ENCODE data around the gene PODXL.
A peak's percentile ranks its signal among the peaks of the same experiment; 100 is the strongest.

The PODXL gene

GRCh38 chr7:131564640-131565039 lies 8.2 kb upstream of the PODXL start:
- no peak for DNase-seq (ENCODE audit: low read depth in 2 of 2)

GRCh38 chr7:131563918-131564317 lies 7.5 kb upstream of the PODXL start:
- no peak for DNase-seq (ENCODE audit: low read depth in 2 of 2)

DNA sequence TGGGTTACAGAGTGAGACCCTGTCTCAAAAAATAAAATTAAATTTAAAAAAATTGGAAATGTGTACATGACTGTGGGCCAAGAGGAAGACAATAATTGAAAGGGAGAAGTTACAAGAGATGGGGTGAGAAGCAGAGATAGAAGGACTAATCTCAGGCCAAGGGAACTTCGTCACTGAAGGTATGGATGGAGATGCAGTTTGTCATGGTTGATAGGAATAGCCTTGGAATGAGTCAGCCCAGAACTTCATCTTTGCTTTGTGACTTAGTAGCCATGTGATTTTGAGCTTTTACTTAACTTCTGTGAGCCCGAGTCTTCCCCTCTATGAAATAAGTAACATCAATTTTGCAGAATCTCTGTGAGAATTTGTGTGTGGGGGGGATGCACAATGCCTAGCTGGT lies 6.5 kb upstream of the PODXL start:
- no peak for DNase-seq (ENCODE audit: low read depth in 2 of 2)

DNA sequence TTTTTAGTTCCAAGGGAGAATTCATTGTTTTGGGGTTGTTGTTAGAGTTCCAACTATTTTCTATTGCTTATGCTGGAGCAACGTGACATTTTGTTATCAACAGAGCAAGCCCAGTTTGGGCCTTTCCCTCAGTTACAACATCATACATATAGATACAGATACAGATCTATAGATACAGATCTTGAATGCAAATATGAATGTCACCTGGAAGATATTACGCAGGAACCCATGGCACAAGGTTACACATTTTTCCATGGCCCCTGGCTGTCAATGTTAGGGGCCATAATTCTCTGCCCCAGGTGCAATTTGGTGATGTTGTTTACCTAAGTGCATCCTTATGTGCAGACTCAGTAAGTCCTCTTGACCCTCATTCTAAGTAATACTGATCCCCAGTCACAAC lies 3.6 kb upstream of the PODXL start:
- no peak for DNase-seq (ENCODE audit: low read depth in 2 of 2)

GRCh38 chr7:131557652-131558385 lies 1.4 kb upstream of the PODXL start:
- no peak for DNase-seq (ENCODE audit: low read depth in 2 of 2)

- DNase-seq (ENCODE audit: low read depth in 2 of 2) = no peak
Measured at GRCh38 chr7:131556909-131557651, 652 bp upstream of the PODXL start.

DNA sequence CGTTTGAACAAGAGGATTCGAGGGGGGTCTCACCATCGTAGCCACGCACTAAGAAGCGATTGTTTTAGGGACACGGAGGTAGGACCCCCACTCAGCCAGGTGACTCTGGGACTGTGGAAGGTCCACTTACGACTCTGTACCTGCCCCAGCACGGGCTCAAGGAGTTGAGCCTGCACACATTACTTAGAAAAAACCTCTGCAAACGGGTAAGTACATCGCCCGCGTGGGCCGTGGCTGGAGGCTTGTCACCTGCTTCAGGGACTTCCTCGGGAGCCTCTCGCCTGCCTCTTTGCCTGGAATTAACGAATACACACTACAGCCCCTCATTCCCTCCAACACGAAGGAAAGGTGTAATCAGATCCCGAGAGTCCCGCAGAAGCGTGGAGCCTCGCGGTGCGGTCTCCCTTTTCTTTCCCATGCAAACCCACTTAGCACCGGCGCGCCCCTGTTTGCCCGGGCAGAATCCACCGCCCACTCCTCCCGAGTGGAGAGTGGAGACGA lies 826 bp downstream of the PODXL start:
- DNase-seq (ENCODE audit: low read depth in 2 of 2) = no peak

DNA sequence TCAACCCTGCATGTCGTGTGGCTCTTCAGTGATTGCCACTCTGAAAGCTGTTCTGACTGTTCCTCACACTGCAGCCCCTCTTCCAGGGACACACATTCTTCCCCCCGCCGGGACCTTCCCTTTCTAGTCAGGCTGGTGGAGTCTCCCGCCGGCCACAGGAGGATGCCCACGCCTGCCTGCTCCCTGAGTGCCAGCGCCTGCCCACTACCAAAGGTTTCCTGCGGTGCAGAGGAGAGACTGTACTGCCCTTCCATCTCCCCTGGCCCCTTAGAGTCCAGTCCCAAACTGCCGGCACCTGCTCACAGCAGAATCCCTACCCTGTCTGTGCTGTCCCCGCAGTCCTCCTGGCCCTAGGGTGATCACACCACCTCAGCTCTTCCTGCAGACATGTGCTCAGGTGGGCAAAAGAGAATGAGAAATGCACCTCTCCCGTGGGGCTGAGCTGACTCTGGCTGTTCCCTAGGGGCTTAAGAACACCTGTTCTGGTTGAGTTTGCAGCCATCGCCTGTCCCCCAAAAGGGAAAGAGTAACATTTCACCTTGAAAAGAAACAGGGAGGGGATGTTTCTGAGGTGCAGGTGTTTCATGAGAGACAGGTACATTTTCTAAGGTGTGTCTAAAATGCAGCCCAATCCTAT lies 1.4 kb downstream of the PODXL start:
- no peak for DNase-seq (ENCODE audit: low read depth in 2 of 2)

DNA sequence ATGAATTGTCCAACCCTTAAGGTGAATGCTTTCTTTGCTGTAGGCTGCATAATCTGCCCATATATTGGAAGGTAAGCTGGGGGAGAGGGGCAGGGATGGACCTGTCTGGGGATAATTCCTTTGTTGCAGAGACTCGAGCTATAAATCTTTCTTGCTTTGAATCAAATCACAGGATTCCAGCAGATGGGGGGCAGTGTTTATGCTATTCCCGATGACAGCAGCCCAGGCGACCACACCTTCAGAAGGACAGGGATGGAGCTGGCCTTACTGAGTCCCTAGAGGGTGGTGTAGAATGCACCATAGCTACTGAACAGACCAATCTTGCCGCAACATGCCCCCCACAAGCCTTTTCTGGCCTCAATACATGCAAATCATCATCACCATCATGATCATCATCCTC lies 2.5 kb downstream of the PODXL start:
- DNase-seq (ENCODE audit: low read depth in 2 of 2) = no peak

DNA sequence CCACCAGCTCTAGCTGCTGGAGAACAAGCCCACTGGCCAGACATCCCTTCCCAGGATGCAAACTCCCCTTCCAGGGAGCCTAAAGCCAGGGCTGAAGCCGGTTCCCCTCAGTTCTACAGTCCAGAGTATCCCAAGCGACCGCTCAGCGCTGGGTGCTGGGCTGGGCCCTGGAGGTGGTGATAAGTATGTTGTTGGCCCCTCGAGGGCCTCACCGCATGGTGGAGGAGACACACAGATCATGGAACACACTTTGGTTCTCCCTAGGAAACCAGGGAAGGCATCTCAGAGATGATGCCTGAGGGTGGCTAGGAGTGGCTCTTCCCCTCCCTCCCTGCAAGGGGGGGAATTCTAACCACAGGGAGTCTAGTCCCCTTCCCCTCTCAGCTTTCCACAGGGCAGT lies 4.4 kb downstream of the PODXL start:
- DNase-seq (ENCODE audit: low read depth in 2 of 2) = no peak

GRCh38 chr7:131550846-131551245 lies 5.6 kb downstream of the PODXL start:
- no peak for DNase-seq (ENCODE audit: low read depth in 2 of 2)

DNA sequence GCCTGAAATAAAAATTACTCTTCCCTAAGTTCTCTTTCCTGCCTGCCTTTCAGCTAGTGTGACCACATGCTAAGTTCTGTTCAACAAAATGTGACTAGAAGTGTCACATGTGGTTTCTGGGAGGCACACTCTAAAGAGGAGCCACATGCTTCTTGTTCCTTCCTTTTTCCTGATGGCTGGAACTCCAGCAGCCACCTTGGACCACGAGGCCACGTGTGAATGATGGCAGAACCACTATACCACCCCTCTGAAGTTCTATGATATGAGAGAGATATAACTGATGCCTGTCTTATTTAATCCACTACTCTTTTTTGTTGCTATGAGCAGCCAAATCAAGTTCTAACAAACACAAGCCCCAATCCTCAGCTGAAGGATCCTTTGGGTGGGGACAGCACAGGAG lies 8.1 kb downstream of the PODXL start:
- DNase-seq (ENCODE audit: low read depth in 2 of 2) = no peak

DNA sequence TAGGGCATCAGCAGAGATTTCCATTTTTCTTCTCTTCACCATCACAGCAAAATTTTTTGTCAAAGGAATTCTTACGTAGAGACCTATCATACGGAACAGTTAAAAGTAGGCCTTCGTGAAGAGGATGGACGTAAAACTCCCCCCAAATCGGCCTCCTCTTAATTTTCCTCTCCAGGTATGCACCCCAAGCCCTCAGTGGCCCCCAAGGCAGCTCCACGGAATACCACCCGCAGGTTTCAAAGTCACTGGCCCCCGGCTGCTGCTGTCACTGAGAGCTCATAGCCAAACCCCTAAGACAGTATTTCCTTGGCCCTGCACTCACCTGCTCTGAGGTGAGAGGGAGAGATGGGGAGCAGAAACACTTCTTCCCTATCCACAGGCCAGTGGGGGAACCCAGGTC lies 8.8 kb downstream of the PODXL start:
- DNase-seq (ENCODE audit: low read depth in 2 of 2) = no peak

DNA sequence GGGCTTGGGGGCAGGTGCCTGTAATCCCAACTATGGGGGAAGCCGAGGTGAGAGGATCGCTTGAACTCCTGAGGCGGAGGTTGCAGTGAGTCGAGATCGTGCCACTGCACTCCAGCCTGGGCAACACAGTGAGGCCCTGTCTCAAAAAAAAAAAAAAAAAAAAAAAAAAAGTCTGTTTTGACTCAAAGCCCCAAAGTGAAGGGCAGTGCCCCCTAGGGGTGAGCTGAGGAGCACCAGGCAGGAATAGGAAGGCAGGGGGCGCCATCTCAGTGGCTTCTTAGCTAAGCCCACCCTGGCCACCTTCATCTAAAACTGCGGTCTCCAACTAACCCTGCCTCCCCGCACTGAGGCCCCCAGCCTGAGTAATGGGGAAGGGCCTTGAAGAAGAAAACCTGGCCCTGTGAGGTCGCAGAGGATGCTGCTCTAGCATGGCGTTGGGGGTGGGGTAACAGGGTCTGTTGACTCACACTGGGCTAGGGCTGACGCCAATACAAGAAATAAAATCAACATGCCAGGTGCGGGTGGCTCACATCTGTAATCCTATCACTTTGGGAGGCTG lies 9.8 kb downstream of the PODXL start:
- peak in 1 of 2 donors; percentile 56 for DNase-seq (ENCODE audit: low read depth in 2 of 2)

GRCh38 chr7:131546126-131546525 lies 10.3 kb downstream of the PODXL start:
- DNase-seq (ENCODE audit: low read depth in 2 of 2) = no peak

DNA sequence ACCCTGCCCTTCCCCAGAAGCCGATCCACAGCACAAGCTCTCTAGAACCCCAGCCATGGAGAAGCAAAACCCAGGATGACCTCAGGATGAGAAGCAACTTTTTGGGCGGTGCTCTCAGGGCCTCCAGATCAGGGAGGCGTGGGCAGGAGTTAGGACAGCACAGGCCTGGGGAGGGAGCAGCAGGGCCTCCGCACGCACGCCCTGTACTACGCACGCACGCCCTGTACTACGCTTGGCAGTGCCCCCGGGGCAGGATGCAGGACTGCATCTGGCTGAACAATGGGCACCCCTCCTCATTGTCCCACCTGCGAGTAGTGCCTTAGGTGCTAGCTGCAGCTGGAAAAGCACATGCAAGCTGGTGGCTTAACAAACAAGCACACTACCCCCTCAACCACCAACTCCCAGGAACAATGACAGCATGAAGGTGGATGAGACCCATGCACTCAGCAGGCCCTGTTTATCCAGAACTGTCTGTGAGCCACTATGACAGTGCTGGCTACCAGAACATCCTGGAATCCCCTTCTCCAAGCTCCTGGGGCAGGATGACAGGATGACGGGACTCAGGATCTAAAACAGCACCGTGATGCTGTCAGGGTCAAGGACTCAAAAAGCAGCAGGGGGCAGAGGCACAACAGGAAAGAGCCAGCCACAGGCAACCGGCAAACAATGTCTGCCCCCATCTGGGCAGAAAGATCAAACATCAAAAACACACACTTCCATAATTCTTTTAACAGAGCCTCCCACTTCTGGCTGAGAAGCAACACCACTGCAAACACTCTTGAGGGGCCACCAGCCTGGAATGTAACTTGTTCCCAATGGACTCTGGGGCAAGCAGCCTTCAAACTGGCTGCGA lies 11.8 kb downstream of the PODXL start:
- no peak for DNase-seq (ENCODE audit: low read depth in 2 of 2)

DNA sequence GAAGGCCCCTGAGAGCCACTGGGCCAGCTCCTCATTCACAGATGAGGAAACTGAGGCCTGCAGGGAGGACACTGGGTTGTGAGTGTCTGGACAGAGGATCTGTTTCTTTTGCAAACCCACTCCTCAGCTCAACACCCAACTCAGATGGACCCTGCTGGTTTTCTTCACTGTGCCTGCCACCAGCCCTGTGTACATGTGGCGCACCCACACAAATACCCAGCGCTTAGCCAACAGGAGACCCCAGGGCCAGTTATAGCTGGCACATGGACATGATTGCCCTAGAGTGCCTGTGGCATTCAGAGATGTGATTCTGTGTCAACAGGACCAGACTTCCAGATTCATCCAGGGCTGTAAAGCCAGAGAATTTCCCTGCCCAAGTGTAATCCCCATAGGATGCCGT lies 12.4 kb downstream of the PODXL start:
- DNase-seq (ENCODE audit: low read depth in 2 of 2) = no peak

DNA sequence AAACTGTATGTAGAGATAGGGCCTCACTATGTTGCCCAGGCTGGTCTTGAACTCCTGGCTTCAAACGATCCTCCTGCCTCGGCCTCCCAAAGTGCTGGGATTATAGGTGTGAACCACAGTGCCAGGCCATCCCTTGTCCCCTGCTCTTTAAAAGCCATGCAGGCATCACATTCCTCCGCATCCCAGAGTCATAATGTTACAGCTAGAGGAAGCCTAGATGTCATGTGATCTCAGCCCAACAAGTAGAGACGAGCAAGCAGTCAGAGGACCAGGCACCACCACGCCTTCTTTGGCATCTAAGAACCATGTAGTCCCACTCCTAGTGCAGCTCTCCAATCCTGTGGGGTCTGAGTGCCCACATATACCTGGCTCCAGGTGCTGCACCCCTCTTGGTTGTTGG lies 13.1 kb downstream of the PODXL start:
- DNase-seq (ENCODE audit: low read depth in 2 of 2) = no peak

GRCh38 chr7:131540491-131541162 lies 15.8 kb downstream of the PODXL start:
- no peak for DNase-seq (ENCODE audit: low read depth in 2 of 2)

DNA sequence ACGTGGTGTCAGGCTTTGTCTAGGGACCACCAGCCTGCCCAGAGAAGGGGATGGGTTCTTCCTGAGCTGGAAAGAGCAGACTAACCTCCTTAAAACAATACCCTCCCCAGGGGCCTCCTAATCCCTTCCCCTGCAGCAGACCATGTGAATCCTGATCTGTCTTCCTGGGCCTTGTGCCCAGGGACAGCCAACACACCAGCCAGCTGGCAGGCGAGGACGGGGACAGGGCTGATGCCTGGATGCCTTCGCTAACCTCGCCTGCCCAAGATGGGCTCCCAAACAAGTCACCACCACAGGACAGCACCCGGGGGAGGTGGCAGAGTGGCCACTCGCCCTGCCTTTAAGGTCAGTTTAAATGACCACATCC lies 17.6 kb downstream of the PODXL start:
- DNase-seq (ENCODE audit: low read depth in 2 of 2) = no peak
